Activated CD8-positive, alpha-beta memory T cell treated with anti-CD3 and anti-CD28 coated beads, Interleukin-2, amount 50 U/mL, for 4 hours (primary cell): ENCODE measurements around the gene TMEM132C.

Experiments used
- DNase-seq: peaks from one replicate; pipeline ENCODE4 v3.0.0-alpha.2; 2020

TMEM132C gene

DNA sequence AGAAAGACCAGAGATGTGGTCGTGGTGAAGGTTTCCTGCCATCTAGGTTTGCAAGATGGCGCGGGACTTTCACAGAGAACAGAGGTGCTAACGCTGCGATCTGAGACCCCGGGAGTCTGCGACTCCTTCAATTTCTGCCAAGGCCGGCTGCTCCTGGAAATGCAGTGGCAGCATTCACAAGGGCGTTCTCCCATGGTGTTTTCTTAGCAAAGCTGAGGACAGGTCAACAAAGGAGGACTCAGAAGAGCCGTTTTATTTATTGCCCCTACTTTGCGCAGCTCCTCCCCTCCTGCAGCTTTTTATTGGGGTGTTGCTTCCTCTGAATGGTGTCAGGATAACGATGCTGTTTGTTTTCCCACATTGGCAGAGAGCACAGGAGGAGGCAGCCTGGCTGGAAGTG is 86.3 kb downstream of the TMEM132C start:
- no peak for DNase-seq

DNA sequence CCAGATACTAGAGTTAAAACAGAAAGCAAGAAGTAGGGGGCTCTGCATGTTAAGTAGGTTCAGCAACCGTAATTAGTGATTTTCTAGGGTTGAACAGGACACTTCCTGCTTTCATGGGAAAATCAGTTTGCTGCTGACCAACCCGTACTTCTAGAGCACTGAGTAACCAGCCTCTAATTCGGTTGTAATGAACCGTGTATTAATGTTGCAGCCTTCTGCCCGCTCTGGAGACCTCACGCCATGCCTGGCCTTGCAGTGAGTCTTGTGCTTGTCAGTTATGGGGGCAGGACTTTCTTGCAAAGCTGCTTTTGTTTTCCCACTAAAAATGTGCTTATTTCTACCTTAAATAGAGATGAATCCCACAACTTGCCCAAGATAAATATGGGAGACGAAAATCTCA is 89.6 kb downstream of the TMEM132C start:
- no peak for DNase-seq

GRCh38 chr12:128361400-128361995 is 94.5 kb downstream of the TMEM132C start:
- DNase-seq, result no peak

- DNase-seq, result no peak
These were observed 98.1 kb downstream of the TMEM132C start for GRCh38 chr12:128365032-128365431.

DNA sequence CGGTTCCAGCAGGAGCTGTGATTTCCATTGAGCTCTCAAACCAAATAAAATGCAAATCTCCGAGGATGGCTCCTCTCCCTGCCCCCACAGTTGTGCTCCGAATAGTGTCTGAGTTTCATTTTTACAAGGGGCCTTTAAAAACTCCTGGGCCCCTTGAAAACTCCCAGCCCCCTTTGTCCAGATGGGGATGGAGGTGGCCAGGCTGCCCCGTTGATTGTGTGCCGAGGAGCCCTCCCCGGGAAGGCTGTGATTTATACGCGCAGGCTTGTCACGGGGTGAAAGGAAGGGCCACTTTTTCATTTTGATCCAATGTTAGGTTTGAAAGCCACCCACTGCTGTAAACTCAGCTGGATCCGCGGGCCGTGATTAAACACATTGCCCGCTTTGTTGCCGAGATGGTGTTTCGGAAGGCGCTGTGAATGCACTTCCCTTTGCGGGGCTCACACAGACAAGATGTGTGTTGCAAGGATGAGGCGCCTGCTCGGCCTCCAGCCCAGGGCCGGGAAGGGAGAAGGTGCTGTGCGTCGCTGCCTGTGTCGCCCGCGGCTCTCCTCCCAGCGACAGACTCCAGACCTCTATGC is 98.8 kb downstream of the TMEM132C start:
- DNase-seq, result no peak

- DNase-seq, result no peak
These were observed 101.0 kb downstream of the TMEM132C start for GRCh38 chr12:128367961-128368360.

GRCh38 chr12:128381541-128381940 is 114.6 kb downstream of the TMEM132C start:
- no peak for DNase-seq

DNA sequence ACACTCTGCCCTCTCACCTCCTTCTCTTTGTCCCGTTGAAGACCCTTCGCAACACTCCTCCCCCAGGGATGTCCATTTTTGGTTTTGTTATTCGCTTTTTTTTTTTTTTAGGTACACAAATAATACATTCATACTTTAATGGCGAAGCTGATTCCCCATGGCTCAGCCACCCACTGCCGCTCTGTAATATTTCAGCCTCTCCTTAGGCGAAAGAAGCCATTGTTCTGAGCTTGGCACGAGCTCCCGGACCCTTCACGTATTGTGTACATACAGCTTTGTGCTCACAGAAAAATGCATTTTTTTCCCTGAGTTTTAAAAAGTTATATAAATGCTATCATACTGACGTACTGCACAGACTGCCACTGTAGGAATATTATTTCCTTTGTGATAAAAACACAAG is 115.0 kb downstream of the TMEM132C start:
- DNase-seq, result no peak

- no peak for DNase-seq
These were observed 116.0 kb downstream of the TMEM132C start for GRCh38 chr12:128382946-128383345.

- no peak for DNase-seq
These were observed 116.5 kb downstream of the TMEM132C start for GRCh38 chr12:128383357-128383937.

- no peak for DNase-seq
These were observed 118.8 kb downstream of the TMEM132C start for GRCh38 chr12:128385736-128386135.

DNA sequence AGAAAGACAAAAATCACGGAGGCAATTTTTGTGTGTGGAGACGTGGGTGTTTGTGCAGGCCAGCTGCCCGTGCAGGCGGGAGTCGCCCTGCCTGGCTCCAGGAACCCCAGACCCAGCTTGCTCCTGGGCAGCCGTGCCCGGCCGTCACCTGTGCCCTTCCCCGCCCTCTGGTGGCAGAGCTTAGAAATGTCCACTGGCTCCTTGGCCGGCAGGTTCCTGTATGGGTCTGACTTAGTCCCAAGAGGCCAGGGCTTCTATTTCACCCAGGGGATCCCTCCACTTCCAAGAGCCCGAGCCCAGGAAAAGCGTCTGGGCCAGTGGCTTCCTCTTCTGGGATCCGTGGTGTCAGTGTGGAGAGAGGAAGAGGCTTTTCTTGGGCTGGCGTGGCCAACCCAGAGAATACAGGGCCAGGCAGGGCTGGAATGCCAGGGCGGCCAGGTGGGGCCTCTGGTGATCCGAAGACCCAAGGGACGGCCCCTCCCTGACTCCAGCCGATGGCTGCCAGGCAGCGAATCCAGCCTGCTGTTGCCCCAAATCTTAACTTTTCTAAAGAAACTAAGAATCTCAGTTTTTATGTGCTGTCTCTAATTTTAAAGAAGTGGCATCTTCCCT is 120.9 kb downstream of the TMEM132C start:
- DNase-seq, result no peak

DNA sequence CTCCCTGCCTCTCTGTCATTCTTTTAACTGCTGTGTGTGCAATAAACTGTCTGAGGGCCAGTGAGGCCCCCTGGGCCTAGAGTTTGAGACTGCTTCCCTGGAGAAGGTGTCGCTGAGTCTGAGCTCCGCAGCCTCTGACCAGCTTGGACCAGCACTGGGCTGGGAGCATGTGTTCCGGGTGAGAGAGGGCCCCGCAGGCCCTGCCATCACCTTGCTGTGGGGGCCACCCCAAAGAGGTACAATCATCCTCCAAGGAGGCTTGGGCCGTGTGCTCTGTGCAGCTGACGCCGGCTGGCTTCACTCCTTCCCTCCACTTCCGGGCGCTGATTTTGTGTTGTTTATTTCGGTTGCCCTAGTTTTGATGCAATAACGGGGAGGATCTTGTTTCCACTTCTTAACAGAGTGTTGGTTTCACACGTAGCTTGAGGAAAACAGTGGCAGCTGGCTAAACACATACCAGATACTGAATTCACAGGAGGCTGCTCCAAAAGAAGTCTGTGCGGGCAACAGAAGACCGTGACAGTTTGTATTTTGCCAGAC is 121.6 kb downstream of the TMEM132C start:
- no peak for DNase-seq

- DNase-seq, result no peak
These were observed 126.4 kb downstream of the TMEM132C start for GRCh38 chr12:128393346-128393745.

- no peak for DNase-seq
These were observed 127.2 kb downstream of the TMEM132C start for GRCh38 chr12:128394137-128394536.

GRCh38 chr12:128399253-128399652 is 132.3 kb downstream of the TMEM132C start:
- DNase-seq, result no peak

DNA sequence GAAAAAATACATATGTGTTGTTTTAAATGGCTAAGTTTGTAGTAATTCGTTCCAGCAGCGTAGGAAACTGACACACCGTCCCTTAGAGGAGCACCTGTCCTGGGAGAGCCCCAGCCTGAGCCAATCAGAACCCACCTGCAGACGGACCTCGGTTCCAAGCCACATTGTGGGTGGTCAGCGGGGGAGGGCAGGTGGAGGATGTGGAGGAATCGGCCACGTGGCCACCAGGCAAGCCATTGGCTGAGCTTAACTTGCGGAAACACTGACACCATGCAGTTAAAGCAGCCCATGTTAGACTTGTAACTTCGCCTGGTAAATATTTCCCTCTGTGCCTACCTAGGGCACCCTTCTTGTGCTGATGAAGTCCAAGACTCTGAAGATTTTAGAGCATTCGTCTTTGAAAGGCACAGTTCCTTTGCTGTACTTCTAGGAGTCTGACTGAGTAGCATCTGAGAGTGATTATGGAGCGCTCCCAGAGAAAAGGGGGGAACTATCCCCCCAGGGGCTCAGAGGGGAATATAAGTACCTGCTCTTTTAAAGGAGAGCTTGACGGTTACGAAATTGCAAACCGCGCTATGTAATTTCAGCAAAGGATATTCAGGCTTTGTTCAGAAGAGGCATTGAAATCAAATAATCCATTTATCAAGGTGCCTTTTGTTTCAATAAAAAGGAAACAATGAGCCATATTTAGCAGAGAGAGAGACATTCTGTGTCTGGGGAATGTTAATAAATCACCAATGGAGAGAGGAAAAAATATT is 135.7 kb downstream of the TMEM132C start:
- DNase-seq, result no peak

- no peak for DNase-seq
These were observed 141.7 kb downstream of the TMEM132C start for GRCh38 chr12:128408669-128409068.

DNA sequence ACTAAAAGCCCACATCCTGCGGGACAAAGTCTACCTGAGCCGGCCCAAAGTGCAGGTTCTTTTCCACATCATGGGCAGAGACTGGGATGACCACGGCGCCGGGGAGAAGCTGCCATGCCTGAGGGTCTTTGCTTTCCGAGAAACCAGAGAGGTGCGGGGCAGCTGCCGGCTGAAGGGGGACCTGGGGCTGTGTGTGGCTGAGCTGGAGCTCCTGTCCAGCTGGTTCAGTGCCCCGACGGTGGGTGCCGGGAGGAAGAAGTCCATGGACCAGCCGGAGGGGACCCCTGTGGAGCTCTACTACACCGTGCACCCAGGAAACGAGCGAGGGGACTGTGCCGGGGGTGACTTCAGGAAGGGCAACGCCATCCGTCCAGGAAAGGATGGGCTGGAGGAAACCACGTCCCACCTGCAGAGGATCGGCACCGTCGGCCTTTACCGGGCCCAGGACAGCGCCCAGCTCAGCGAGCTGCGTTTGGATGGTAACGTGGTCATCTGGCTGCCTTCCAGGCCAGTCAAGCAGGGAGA is 148.1 kb downstream of the TMEM132C start:
- DNase-seq, result no peak

DNA sequence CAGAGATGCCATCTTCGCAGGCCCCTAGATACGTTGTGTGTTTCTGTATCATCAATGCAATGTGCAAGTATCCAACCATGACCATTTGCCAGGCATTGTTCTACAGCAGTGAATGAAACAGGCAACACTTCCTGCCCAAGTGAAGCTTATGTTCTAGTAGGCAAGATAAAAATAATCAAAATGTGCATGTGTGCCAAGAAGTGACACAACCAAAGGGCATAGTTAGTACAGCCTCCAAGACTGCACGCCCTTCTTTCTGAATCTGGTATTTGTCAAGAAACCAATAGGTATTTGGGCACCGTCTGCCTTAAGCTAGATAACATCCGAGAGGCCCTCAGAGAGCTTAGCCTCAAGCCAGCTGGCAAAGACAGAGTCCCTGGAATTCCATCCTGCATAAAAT is 152.0 kb downstream of the TMEM132C start:
- DNase-seq, result no peak

DNA sequence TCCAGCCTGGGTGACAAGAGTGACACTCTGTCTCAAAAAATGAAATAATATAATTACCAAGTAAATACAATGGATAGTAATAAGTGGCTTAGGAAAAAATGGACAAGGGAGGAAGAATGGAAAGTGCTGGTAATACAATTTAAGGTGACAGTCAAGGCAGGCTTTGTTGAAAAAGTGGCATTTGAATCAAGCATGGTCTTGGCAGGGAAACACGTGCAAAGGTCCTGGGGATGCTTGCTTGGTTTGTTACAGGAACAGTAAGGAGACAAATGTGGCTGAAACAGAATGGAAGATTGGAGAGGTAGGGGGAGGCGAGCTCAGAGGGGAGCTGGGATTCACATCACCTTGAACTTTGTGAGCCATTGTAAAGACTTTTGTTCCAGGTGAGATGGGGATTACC is 153.2 kb downstream of the TMEM132C start:
- DNase-seq, result no peak

DNA sequence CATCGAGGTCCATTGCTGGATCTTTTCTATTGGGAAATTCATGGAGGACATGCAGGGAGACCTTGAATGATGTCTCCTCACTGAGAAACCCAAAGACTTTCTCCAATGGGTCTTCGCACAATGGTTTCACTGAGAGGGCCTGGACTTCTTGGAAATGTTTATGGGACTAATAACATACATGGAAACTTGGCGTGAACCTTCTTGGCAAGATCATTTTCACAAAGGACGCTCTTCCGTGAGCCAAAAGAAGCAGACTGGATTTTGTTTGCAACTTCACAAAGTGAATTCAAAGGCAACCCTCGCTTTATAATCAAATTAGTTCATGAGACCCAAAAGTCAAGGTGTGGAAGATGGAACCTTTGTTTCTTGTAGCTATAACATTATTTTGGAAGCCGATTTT is 154.4 kb downstream of the TMEM132C start:
- no peak for DNase-seq

GRCh38 chr12:128423205-128423604 is 156.2 kb downstream of the TMEM132C start:
- DNase-seq, result no peak
